PC-9 (cell line): ENCODE results near the gene ETHE1.
"Not testable (repeated sequence)": the region's sequence is repeated elsewhere in the genome, so short reads cannot be mapped to it uniquely, and the experiment has no call there.

Experiments
- CTCF ChIP-seq: fragments of 200-600 bp; sonication (generic); conservative IDR thresholded peaks from 2 replicates; pipeline ENCODE4 v1.6.1; 2017; ENCODE audit warnings: mixed run types, antibody characterized with exemption, mild to moderate bottlenecking, moderate library complexity
- EZH2 ChIP-seq: fragments of 200-600 bp; sonication (generic); IDR thresholded peaks from 2 replicates; pipeline ENCODE4 v1.8.0; 2017; ENCODE audit warnings: antibody characterized with exemption, low read depth

- TF ChIP-seq CTCF, EZH2: not testable (repeated sequence)
Observed at GRCh38 chr19:43547926-43548325, 20.9 kb upstream of the ETHE1 start.
